Breast epithelium (tissue), 3 donors: ENCODE results near the gene STARD9.

Experiments used
- CTCF ChIP-seq, 3 donors: fragments of 450-650 bp; IDR thresholded peaks; one replicate each; pipeline ENCODE4 v1.5.1; 2016 to 2017; ENCODE audit warnings: antibody characterized with exemption in 3 of 3, mild to moderate bottlenecking in 3 of 3, moderate library complexity in 3 of 3
- POLR2A ChIP-seq: fragments of 450-650 bp; IDR thresholded peaks from one replicate; pipeline ENCODE4 v1.6.1; 2016; ENCODE audit warnings: antibody characterized with exemption, mild to moderate bottlenecking, moderate library complexity
- POLR2AphosphoS5 ChIP-seq, 3 donors: sonication (generic); formaldehyde crosslinking; IDR thresholded peaks; one replicate each; pipeline ENCODE4 v1.6.1; 2017; ENCODE audit warnings: antibody characterized with exemption in 3 of 3

GRCh38 chr15:42749266-42749665, 173.9 kb downstream of the STARD9 start:
- TF ChIP-seq CTCF (IDR thresholded peaks at IDR 0.05) (no peak), POLR2AphosphoS5 (IDR thresholded peaks at IDR 0.05) (no peak), POLR2A (no peak)
